Activated gamma-delta T cell (primary cell): ENCODE measurements around the gene HCST.

ENCODE experiments used
- DNase-seq: peaks from one replicate; lab custom pipeline; 2025; lab: John Stamatoyannopoulos, UW

HCST gene

DNA sequence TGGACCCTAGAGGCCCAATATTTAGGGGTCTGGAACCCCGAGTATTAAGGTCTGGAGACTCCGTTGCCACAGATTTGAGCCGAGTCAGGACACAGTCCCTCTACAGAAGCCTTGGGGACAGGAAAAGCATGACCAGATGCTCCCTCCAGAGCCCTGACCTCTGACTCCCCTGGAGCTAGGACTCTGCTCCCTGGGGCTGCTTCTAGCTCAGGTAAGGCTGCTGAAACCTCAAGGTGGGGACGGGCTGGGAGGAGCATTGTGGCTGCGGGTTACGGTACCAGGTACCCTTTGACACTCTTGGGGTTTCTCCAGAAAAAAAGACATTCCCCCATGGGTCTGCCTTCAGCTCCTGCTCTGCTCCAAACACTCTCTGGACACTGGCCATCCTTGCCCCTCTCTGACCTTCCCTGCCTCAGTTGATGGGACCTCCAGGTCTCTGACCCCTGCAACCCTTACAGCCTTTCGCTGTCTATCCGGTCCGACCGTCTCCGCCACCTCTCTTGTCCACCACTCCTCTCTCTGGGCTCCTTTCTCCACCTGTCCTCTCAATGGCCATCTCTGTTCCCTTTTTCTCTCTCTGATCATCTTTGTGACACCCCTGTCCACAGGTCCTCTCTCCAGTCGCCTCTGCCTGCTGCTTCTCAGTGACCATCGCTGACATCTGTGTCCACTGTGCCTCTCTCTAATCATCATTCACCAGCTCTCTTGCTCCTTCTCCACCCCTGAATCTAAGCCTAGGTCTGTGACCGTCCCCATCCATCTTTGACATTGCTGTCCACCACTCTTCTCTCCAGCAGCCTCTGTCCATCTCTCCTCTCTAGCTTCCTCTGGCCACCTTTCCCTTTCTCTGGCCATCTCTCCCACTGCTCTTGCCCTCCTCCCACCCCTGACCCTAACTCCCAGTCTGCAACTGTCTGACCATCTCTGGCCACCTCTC lies 35.3 kb downstream of the HCST start:
- DNase-seq = no peak

DNA sequence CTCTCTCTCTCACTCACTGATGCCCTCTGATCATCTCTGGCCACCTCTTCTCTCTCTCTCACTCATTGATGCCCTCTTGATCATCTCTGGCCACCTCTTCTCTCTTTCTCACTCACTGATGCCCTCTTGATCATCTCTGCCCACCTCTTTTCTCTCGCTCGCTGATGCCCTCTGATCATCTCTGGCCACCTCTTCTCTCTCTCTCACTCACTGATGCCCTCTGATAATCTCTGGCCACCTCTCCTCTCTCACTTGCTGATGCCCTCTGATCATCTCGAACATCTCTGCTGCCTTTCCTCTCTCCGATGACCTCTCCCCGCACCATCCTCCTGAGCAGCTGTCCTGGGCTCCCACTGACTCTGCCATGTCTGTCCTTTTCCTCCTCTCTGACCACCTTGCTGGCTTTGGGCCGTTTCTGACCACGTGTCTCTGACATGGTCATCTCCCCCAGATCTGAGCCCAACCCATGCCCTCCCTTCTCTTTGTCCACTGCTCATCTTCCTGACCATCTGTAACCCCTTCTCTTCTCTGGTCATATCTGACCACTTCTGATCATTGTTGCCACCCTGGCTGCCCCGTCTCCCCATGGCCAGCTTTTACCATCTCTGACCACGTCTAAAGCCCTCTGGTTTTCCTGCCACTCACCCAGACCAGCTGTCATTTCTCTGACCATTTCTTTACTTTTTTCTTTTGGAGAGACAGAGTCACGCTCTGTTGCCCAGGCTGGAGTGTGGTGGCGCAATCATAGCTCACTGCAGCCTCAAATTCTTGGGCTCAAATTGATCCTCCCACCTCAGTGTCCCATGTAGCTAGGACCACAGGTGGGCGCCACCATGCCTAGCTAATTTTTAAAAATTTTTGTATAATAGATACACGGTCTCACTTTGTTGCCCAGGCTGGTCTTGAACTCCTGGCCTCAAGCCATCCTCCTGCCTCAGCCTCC lies 36.2 kb downstream of the HCST start:
- DNase-seq = no peak

DNA sequence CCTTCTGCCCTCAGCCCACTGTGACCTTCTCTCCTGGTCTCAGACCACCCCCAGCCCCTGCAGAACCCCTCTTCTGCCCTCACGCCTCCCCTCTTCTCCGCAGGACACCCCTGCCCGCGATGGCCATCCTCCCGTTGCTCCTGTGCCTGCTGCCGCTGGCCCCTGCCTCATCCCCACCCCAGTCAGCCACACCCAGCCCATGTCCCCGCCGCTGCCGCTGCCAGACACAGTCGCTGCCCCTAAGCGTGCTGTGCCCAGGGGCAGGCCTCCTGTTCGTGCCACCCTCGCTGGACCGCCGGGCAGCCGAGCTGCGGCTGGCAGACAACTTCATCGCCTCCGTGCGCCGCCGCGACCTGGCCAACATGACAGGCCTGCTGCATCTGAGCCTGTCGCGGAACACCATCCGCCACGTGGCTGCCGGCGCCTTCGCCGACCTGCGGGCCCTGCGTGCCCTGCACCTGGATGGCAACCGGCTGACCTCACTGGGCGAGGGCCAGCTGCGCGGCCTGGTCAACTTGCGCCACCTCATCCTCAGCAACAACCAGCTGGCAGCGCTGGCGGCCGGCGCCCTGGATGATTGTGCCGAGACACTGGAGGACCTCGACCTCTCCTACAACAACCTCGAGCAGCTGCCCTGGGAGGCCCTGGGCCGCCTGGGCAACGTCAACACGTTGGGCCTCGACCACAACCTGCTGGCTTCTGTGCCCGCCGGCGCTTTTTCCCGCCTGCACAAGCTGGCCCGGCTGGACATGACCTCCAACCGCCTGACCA lies 37.2 kb downstream of the HCST start:
- no peak for DNase-seq

DNA sequence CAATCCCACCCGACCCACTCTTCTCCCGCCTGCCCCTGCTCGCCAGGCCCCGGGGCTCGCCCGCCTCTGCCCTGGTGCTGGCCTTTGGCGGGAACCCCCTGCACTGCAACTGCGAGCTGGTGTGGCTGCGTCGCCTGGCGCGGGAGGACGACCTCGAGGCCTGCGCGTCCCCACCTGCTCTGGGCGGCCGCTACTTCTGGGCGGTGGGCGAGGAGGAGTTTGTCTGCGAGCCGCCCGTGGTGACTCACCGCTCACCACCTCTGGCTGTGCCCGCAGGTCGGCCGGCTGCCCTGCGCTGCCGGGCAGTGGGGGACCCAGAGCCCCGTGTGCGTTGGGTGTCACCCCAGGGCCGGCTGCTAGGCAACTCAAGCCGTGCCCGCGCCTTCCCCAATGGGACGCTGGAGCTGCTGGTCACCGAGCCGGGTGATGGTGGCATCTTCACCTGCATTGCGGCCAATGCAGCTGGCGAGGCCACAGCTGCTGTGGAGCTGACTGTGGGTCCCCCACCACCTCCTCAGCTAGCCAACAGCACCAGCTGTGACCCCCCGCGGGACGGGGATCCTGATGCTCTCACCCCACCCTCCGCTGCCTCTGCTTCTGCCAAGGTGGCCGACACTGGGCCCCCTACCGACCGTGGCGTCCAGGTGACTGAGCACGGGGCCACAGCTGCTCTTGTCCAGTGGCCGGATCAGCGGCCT lies 37.9 kb downstream of the HCST start:
- no peak for DNase-seq

DNA sequence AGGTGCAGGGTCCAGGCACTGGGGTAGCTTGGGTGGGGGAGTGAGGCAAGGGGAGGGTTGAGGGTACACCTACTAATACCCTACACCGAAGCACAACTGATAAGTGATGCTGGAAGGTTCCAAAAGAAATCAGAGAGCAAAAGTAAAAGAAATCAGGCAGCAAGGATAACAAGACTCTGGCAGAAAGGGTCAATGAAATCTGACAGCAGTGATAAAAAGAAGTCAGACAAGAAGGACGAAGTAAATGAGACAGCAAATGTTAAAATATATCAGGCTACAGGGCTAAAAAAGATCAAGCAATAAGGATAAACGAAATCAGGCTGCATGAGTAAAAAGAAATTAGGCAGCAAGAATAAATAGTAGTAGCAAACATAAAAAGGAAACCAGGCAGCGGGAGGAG lies 38.5 kb downstream of the HCST start:
- DNase-seq = no peak

DNA sequence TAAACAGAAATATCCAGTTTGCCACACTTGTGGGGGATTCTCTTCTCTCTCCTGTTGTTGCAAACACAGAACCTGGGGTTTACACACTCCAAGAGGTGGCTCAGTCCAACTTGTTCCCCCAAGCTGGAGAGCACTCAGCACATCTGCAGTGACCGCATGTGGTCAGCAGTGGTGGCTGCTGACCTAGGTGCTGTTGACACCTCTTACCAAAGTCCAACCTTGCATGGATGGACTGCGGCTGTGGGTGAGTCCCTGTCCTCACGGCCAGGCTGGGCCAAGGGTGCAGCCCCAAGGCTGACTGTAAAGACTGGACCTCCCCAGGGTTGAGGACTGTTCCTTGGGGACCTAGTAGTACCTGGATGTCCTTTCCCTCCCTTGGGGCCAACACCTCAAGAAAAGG lies 39.9 kb downstream of the HCST start:
- DNase-seq = no peak

DNA sequence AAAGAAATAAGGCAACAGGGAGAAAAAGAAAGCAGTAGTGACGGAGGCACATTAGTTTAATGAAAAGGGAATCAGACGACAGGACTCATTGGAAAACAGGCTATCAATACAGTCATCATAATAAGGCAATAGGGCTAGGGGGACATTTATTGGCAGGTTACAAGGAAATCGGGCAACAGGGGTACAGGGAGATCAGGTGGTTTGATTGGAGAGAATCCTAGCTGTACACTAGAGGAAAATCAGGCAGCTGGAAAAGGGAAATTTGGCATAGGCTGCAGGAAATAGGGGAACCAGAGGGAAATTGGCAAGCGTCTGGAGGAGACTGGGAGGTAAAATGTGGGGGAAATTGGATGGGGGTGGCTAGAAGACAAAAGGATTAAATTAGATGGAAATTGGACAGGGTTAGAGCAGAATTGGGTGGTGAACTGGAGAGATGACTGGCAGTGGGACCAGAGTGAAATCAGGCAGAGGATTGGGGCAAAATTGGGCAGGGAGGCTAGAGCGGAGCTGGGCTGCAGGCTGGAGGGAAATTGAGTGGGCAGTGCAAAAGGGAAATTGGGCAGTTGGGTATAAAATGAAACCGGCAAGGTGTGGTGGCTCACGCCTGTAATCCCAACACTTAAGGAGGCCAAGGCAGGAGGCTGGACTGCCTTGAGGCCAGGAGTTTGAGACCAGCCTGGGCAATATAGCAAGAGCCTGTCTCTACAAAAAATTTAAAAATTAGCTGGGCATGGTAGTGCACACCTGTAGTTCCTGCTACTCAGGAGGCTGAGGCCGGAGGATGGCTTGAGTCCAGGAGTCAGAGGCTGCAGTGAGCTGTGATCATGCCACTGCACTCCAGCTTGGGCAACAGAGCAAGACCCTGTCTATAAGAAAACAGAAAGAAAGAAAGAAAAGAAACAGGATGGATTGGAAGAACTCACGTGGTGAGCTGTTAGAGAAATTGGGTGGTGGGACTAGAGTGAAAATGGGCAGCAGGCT lies 41.3 kb downstream of the HCST start:
- DNase-seq = no peak

DNA sequence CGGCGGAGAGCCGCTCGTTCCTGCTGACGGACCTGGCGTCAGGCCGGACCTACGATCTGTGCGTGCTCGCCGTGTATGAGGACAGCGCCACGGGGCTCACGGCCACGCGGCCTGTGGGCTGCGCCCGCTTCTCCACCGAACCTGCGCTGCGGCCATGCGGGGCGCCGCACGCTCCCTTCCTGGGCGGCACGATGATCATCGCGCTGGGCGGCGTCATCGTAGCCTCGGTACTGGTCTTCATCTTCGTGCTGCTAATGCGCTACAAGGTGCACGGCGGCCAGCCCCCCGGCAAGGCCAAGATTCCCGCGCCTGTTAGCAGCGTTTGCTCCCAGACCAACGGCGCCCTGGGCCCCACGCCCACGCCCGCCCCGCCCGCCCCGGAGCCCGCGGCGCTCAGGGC lies 42.2 kb downstream of the HCST start:
- no peak for DNase-seq

DNA sequence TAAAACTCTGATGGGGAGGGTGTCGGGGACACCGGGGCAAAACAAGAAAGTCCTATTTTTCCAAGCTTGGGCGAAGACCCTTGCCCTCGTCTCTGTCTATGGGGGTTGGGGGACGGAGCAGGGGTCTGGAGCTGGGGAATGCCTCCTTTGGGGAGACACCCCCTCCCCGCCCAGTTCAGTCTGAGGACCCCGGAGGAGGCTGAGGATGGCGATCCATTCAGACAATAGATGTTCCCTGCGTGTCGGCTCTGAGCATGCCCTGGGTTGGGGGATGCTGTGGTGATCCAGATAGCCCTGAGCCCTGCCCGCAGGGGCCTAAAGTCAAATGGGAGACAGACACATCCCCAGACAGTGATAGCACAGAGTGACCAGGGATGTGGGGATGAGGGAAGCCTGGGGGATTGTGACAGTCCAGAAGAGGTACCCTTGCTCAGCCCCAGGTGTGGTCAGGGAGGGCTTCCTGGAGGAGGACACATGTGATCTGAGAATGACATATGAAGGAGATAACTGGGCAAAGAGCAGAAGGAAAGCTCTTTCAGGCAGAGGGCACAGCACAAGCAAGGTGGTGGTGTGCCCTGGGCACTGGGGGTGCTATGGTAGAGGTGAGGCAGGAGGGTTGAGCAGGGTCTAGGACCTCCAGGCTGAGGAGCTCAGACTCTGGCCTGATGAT lies 42.9 kb downstream of the HCST start:
- DNase-seq = no peak

DNA sequence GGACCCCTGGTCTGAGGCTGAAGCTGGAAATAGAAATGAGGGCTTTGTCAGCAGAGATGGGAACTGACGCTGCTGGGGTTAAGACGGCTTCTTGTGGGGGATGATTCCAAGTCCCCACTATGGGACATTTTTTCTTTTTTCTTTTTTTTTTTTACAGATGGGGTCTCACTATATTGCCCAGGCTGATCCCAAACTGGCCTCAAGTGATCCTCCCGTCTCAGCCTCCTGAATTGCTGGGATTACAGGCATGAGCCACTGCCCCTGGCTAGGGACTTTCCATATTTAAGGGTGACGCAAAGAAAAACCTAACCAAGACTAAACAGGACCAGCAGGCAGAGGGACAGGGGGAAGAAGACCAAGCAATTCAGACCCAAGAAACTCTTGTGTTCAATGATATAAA lies 43.9 kb downstream of the HCST start:
- DNase-seq = no peak

DNA sequence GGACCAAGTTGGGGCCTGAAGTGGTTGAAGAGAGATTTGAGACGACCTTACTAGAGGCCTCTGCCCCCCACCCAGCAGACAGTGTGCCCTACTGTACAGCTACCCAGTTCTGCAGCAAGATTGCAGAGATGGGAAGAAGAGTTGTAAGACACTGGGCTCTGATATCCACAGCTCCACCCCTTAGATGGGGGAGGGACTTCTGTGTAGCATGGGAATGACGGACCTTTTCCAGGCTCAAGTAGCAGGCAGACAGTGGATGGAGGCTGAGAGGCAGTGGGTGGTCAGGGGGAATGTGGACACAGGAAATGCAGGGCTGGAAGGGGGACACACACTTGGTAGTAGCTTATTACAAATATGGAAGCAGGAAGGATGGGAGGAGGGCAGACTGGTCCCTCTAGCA lies 46.8 kb downstream of the HCST start:
- DNase-seq = no peak
